ENCODE measurements around the gene RSPH6A.

DNA sequence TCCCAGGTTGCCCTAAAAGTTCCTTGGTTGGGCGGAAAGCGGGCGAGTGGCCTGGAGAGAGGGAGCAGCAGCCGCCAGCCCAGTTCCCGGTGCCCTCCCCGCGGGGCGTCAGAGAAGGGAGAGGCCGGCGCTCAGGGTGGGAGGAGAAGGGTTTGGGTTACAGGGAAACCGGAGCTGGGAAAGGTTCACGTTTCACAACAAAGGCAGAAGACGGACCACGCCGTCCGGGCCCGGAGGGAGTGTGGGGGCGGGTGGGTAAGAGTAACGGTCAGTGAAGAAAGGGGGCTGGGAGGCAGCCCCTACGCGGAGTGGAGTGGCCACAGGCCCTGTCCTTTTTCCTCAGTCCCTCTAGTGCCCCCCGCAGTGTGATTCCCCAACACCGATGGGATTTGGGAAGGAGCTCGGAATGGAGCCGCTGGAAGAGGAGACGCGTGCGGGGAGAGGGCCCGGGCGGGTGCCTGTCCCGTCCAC lies 47.7 kb downstream of the RSPH6A start:
- TF ChIP-seq, protein P1, sequence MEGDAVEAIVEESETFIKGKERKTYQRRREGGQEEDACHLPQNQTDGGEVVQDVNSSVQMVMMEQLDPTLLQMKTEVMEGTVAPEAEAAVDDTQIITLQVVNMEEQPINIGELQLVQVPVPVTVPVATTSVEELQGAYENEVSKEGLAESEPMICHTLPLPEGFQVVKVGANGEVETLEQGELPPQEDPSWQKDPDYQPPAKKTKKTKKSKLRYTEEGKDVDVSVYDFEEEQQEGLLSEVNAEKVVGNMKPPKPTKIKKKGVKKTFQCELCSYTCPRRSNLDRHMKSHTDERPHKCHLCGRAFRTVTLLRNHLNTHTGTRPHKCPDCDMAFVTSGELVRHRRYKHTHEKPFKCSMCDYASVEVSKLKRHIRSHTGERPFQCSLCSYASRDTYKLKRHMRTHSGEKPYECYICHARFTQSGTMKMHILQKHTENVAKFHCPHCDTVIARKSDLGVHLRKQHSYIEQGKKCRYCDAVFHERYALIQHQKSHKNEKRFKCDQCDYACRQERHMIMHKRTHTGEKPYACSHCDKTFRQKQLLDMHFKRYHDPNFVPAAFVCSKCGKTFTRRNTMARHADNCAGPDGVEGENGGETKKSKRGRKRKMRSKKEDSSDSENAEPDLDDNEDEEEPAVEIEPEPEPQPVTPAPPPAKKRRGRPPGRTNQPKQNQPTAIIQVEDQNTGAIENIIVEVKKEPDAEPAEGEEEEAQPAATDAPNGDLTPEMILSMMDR (conservative IDR thresholded peaks at IDR 0.05) = no peak
- no peak for TF ChIP-seq EZH2 (IDR thresholded peaks at IDR 0.05; ENCODE audit: low read depth)

Measured in PC-9 (cell line).